A172 (cell line): ENCODE data around the gene MNDA. TPM values are rescaled to one million over a fixed set of nuclear protein-coding genes. Genes with fewer than 3 reads are reported as not detected.
"Not testable (repeated sequence)": the region's sequence is repeated elsewhere in the genome, so short reads cannot be mapped to it uniquely, and the experiment has no call there.

Source experiments
- DNase-seq: peaks from one replicate; pipeline ENCODE4 v3.0.0-alpha.2; 2015; ENCODE audit warnings: low spot score
- total RNA-seq: library from RNA; depleted of rRNA; stranded (reverse); fragments of >200 nt; shearing (Covaris generic); gene quantifications from 2 replicates; pipeline ENCODE4 v1.2.3, GENCODE V29; 2014; rRNA removed

MNDA gene
- total RNA-seq, 1 experiment from 2014 or later: not detected

- DNase-seq: no peak
Measured at GRCh38 chr1:158838660-158839059, 7.5 kb downstream of the MNDA start.

- no peak for DNase-seq
Measured at GRCh38 chr1:158839566-158839965, 8.4 kb downstream of the MNDA start.

- DNase-seq: no peak
Measured at GRCh38 chr1:158840236-158840635, 9.1 kb downstream of the MNDA start.

- no peak for DNase-seq
Measured at GRCh38 chr1:158864595-158864994, 33.4 kb downstream of the MNDA start.

GRCh38 chr1:158870438-158870837 lies 39.3 kb downstream of the MNDA start:
- not testable (repeated sequence) for DNase-seq

GRCh38 chr1:158873141-158873540 lies 42.0 kb downstream of the MNDA start:
- DNase-seq: no peak

GRCh38 chr1:158893654-158894053 lies 62.5 kb downstream of the MNDA start:
- DNase-seq: no peak

GRCh38 chr1:158898722-158899121 lies 67.6 kb downstream of the MNDA start:
- DNase-seq: no peak

Other genes with a start within 250 kb of the MNDA start
- gene OR10Z1, start 226.1 kb upstream of the MNDA start, total RNA-seq: not detected in 2 replicates
- gene SPTA1, start 144.6 kb upstream of the MNDA start, total RNA-seq: not detected in 2 replicates
- gene OR6K2, start 130.7 kb upstream of the MNDA start, total RNA-seq: not detected in 2 replicates
- gene OR6K3, start 110.6 kb upstream of the MNDA start, total RNA-seq: not detected in 2 replicates
- not detected in 2 replicates for gene OR6K6, start 76.6 kb upstream of the MNDA start, total RNA-seq
- gene OR6N1, start 59.2 kb upstream of the MNDA start, total RNA-seq: not detected in 2 replicates
- not detected in 2 replicates for gene OR6N2, start 50.1 kb upstream of the MNDA start, total RNA-seq
- not detected in 2 replicates for gene PYHIN1, start 100.2 kb downstream of the MNDA start, total RNA-seq
- gene IFI16, start 178.6 kb downstream of the MNDA start, total RNA-seq: 52.3 and 58.7 TPM in 2 replicates
- gene AIM2, start 245.4 kb downstream of the MNDA start, total RNA-seq: not detected in 2 replicates